IMR-90 (cell line): Measurements from ENCODE around the gene PCBP3. TPM values are rescaled to one million over a fixed set of nuclear protein-coding genes. Genes with fewer than 3 reads are reported as not detected.

Source experiments
- ATAC-seq: fragments of 200-7000 bp; cut with Tn5 transposase; 2 replicates; pipeline ENCODE4 v1.9.1; 2020; ENCODE audit warnings: low read depth, mild to moderate bottlenecking, moderate library complexity
- BruUV-seq: library from RNA; stranded (reverse); fragments of 400-500 nt; replicated peaks from 2 replicates; lab custom pipeline; 2021; lab: Mats Ljungman, UMichigan
- CTCF ChIA-PET: fragments of 300-600 bp; formaldehyde crosslinking; extraction: SDS; loops from one replicate; lab custom pipeline; 2021; ENCODE audit warnings: antibody characterized with exemption; lab: Yijun Ruan, JAX
- POLR2A ChIA-PET: fragments of 300-600 bp; sonication (Branson Sonifier 250); formaldehyde crosslinking; loops from one replicate; lab custom pipeline; 2022; ENCODE audit warnings: antibody characterized with exemption; ENCODE audit not compliant: unreplicated experiment; lab: Charles Lee
- DNase-seq: peaks from one replicate; pipeline ENCODE4 v3.0.0; 2013
- H2AFZ ChIP-seq: replicated peaks from 2 replicates; pipeline ENCODE3; 2013; ENCODE audit warnings: low read length, mild to moderate bottlenecking; ENCODE audit not compliant: poor library complexity
- H2AK5ac ChIP-seq: 2 replicates; pipeline ENCODE4 v1.6.1; 2013; ENCODE audit warnings: low read depth, low read length, inconsistent platforms
- H2AK9ac ChIP-seq: replicated peaks from 2 replicates; pipeline ENCODE3; 2013; ENCODE audit warnings: mild to moderate bottlenecking, low read depth, low read length, moderate library complexity; ENCODE audit not compliant: poor library complexity
- H2BK120ac ChIP-seq: 2 replicates; pipeline ENCODE4 v1.6.1; 2013; ENCODE audit warnings: low read depth, low read length, inconsistent platforms
- H2BK15ac ChIP-seq: 3 replicates; pipeline ENCODE4 v1.6.1; 2013; ENCODE audit warnings: low read depth, low read length, inconsistent platforms
- H2BK20ac ChIP-seq: 2 replicates; pipeline ENCODE4 v1.6.1; 2013; ENCODE audit warnings: low read depth, mild to moderate bottlenecking, inconsistent platforms, low read length, moderate library complexity
- H2BK5ac ChIP-seq: 2 replicates; pipeline ENCODE4 v1.6.1; 2013; ENCODE audit warnings: mild to moderate bottlenecking, low read depth, low read length, inconsistent platforms; ENCODE audit not compliant: poor library complexity, severe bottlenecking
- H3K14ac ChIP-seq: replicated peaks from 2 replicates; pipeline ENCODE4 v1.6.1; 2013; ENCODE audit warnings: low read depth, low read length, inconsistent platforms
- H3K18ac ChIP-seq: 2 replicates; pipeline ENCODE4 v1.6.1; 2013; ENCODE audit warnings: low read depth, low read length, control low read depth
- H3K23ac ChIP-seq: 2 replicates; pipeline ENCODE4 v1.6.1; 2013; ENCODE audit warnings: low read depth, low read length, inconsistent platforms
- H3K27ac ChIP-seq: 2 replicates; pipeline ENCODE4 v1.5.1; 2013; ENCODE audit warnings: mild to moderate bottlenecking, control low read depth, low read length; ENCODE audit not compliant: insufficient read depth
- H3K27me3 ChIP-seq: 2 replicates; pipeline ENCODE4 v1.6.1; 2013; ENCODE audit warnings: low read length; ENCODE audit not compliant: control insufficient read depth, insufficient read depth
- H3K36me3 ChIP-seq: 2 replicates; pipeline ENCODE4 v1.6.1; 2013; ENCODE audit warnings: low read length, mixed read lengths; ENCODE audit not compliant: control insufficient read depth, insufficient read depth
- H3K4ac ChIP-seq: 2 replicates; pipeline ENCODE4 v1.6.1; 2013; ENCODE audit warnings: low read depth, low read length, inconsistent platforms
- H3K4me1 ChIP-seq: 2 replicates; pipeline ENCODE4 v1.6.1; 2013; ENCODE audit warnings: low read length, mixed read lengths; ENCODE audit not compliant: control insufficient read depth, insufficient read depth
- H3K4me2 ChIP-seq: 2 replicates; pipeline ENCODE4 v1.6.1; 2013; ENCODE audit warnings: low read depth, mild to moderate bottlenecking, control low read depth, low read length, moderate library complexity
- H3K4me3 ChIP-seq: 2 replicates; pipeline ENCODE4 v1.5.1; 2013; ENCODE audit warnings: low read depth, mild to moderate bottlenecking, control low read depth, low read length, moderate library complexity; ENCODE audit not compliant: insufficient read depth
- H3K56ac ChIP-seq: 2 replicates; pipeline ENCODE4 v1.6.1; 2013; ENCODE audit warnings: low read length, inconsistent platforms; ENCODE audit not compliant: insufficient read depth; ENCODE audit errors: extremely low read depth
- H3K79me1 ChIP-seq, 2 experiments: 2 replicates each; pipeline ENCODE4 v1.6.1; 2013; ENCODE audit warnings: low read length in 2 of 2, inconsistent platforms in 1 of 2, low read depth in 1 of 2
- H3K9ac ChIP-seq: 2 replicates; pipeline ENCODE4 v1.6.1; 2013; ENCODE audit warnings: low read depth, low read length, control low read depth
- H3K9me1 ChIP-seq: 2 replicates; pipeline ENCODE4 v1.6.1; 2013; ENCODE audit warnings: low read length, inconsistent platforms; ENCODE audit not compliant: insufficient read depth
- H3K9me3 ChIP-seq: 2 replicates; pipeline ENCODE4 v1.6.1; 2013; ENCODE audit warnings: low read length; ENCODE audit not compliant: control insufficient read depth, insufficient read depth
- H4K20me1 ChIP-seq: 2 replicates; pipeline ENCODE4 v1.6.1; 2013; ENCODE audit warnings: low read length, inconsistent platforms; ENCODE audit not compliant: insufficient read depth
- H4K5ac ChIP-seq: 2 replicates; pipeline ENCODE4 v1.6.1; 2013; ENCODE audit warnings: mild to moderate bottlenecking, low read depth, low read length, control low read depth
- H4K8ac ChIP-seq, 2 experiments: 2 replicates each; pipeline ENCODE4 v1.6.1; 2013; ENCODE audit warnings: low read depth in 2 of 2, low read length in 2 of 2, control low read depth in 1 of 2, inconsistent platforms in 1 of 2
- H4K91ac ChIP-seq: 2 replicates; pipeline ENCODE4 v1.6.1; 2013; ENCODE audit warnings: low read depth, low read length, inconsistent platforms; ENCODE audit not compliant: insufficient read depth
- POLR2A ChIP-seq: IDR thresholded peaks from 2 replicates; pipeline ENCODE4 v1.6.1; 2012; ENCODE audit warnings: mild to moderate bottlenecking, low read depth, low read length
- WGBS, 2 experiments: methylation state at CpG; one replicate each; pipeline versions ENCODE4 v1.1.5 to v1.1.7; 2013; ENCODE audit warnings: missing lambda C conversion rate in 2 of 2; ENCODE audit not compliant: insufficient read length in 1 of 2; ENCODE audit errors: extremely low coverage in 2 of 2; 5-methylcytosine and 5-hydroxymethylcytosine counted together
- dilution Hi-C: fragments of 300-500 bp; cut with HindIII; formaldehyde crosslinking; loops from one replicate; pipeline ENCODE4 v1.14.3; 2018; ENCODE audit warnings: low sequenced_read_pairs; ENCODE audit not compliant: unreplicated experiment
- in situ Hi-C: fragments of 300-500 bp; cut with MboI; formaldehyde crosslinking; loops from 3 replicates; pipeline ENCODE4 v1.14.3; 2019; ENCODE audit warnings: low sequenced_read_pairs, inconsistent platforms, mixed read lengths
- intact Hi-C: fragments of 100-400 bp; cut with micrococcal nuclease; formaldehyde crosslinking; loops from 2 replicates; pipeline ENCODE4 v1.10.0; 2022
- polyA plus RNA-seq, 3 experiments: library from polyadenylated mRNA; depleted of rRNA; stranded (reverse); fragments of >200 nt; gene quantifications; 2 replicates each; pipeline ENCODE4 v1.2.3, GENCODE V29; 2012; ENCODE audit warnings: low replicate concordance in 1 of 3
- total RNA-seq: library from RNA; depleted of rRNA; stranded (reverse); fragments of >200 nt; gene quantifications from 2 replicates; pipeline ENCODE4 v1.2.3, GENCODE V29; 2012

Gene PCBP3
- total and polyA plus RNA-seq, 2 of the 4 experiments (the other 2 are of a cell fraction) = 2.9 to 3.9 TPM

GRCh38 chr21:45966791-45967394 lies 323.4 kb downstream of the PCBP3 start:
- Histone ChIP-seq H3K27me3 (no peaks in the 10 kb centered on the region), H3K79me1 (peaks cover 0 to 12% of the 10 kb centered on the region in 2 experiments; a peak in 1 of 4 replicates), H3K9me1 (no peaks in the 10 kb centered on the region), H2BK15ac (no peak overlapping the region), H3K36me3 (no peaks in the 10 kb centered on the region), H4K91ac (no peak overlapping the region), H2BK20ac (no peak overlapping the region), H4K5ac (no peak overlapping the region), H4K20me1 (no peaks in the 10 kb centered on the region), H3K4me3 (no peak overlapping the region), H3K27ac (no peak overlapping the region), H3K23ac (no peak overlapping the region), H3K14ac (no peak overlapping the region), H2AK5ac (no peak overlapping the region), H2AK9ac (no peak overlapping the region), H3K9me3 (peaks cover 9% of the 10 kb centered on the region; the same call in 1 of the 2 replicates), H3K56ac (no peak overlapping the region), H2AFZ (no peak overlapping the region), H3K9ac (no peak overlapping the region), H3K4me1 (peaks cover 15% of the 10 kb centered on the region), H2BK120ac (no peak overlapping the region), H2BK5ac (no peak overlapping the region), H4K8ac (no peak overlapping the region), H3K18ac (no peak overlapping the region), H3K4me2 (no peak overlapping the region), H3K4ac (no peak overlapping the region)
- no peak for DNase-seq
- CTCF ChIA-PET = no interaction called here
- BruUV-seq = no TSS peak
- TF ChIP-seq POLR2A = no peak
- intact Hi-C loops = no loop called here
- no CpG with 5 or more reads among the region's 9 CpGs for WGBS, 2 experiments
- ATAC-seq = no peak
- dilution Hi-C loops = no loop called here
- in situ Hi-C loops = no loop called here
- POLR2A ChIA-PET = interaction anchor here (0.6 kb wide), 1 partner anchor 17 kb away, joined by 3 read pairs; no protein-coding TSS in a partner anchor
